IMR-90 (cell line): ENCODE measurements around the gene SMO. TPM values are rescaled to one million over a fixed set of nuclear protein-coding genes. Genes with fewer than 3 reads are reported as not detected.

Experiments
- ATAC-seq: fragments of 200-7000 bp; cut with Tn5 transposase; 2 replicates; pipeline ENCODE4 v1.9.1; 2020; ENCODE audit warnings: low read depth, mild to moderate bottlenecking, moderate library complexity
- BruUV-seq: library from RNA; stranded (reverse); fragments of 400-500 nt; replicated peaks from 2 replicates; lab custom pipeline; 2021; lab: Mats Ljungman, UMichigan
- CTCF ChIA-PET: fragments of 300-600 bp; formaldehyde crosslinking; extraction: SDS; loops from one replicate; lab custom pipeline; 2021; ENCODE audit warnings: antibody characterized with exemption; lab: Yijun Ruan, JAX
- POLR2A ChIA-PET: fragments of 300-600 bp; sonication (Branson Sonifier 250); formaldehyde crosslinking; loops from one replicate; lab custom pipeline; 2022; ENCODE audit warnings: antibody characterized with exemption; ENCODE audit not compliant: unreplicated experiment; lab: Charles Lee
- DNase-seq: peaks from one replicate; pipeline ENCODE4 v3.0.0; 2013
- H2AFZ ChIP-seq: replicated peaks from 2 replicates; pipeline ENCODE3; 2013; ENCODE audit warnings: low read length, mild to moderate bottlenecking; ENCODE audit not compliant: poor library complexity
- H2AK5ac ChIP-seq: 2 replicates; pipeline ENCODE4 v1.6.1; 2013; ENCODE audit warnings: low read depth, low read length, inconsistent platforms
- H2AK9ac ChIP-seq: replicated peaks from 2 replicates; pipeline ENCODE3; 2013; ENCODE audit warnings: mild to moderate bottlenecking, low read depth, low read length, moderate library complexity; ENCODE audit not compliant: poor library complexity
- H2BK120ac ChIP-seq: 2 replicates; pipeline ENCODE4 v1.6.1; 2013; ENCODE audit warnings: low read depth, low read length, inconsistent platforms
- H2BK15ac ChIP-seq: 3 replicates; pipeline ENCODE4 v1.6.1; 2013; ENCODE audit warnings: low read depth, low read length, inconsistent platforms
- H2BK20ac ChIP-seq: 2 replicates; pipeline ENCODE4 v1.6.1; 2013; ENCODE audit warnings: low read depth, mild to moderate bottlenecking, inconsistent platforms, low read length, moderate library complexity
- H2BK5ac ChIP-seq: 2 replicates; pipeline ENCODE4 v1.6.1; 2013; ENCODE audit warnings: mild to moderate bottlenecking, low read depth, low read length, inconsistent platforms; ENCODE audit not compliant: poor library complexity, severe bottlenecking
- H3K14ac ChIP-seq: replicated peaks from 2 replicates; pipeline ENCODE4 v1.6.1; 2013; ENCODE audit warnings: low read depth, low read length, inconsistent platforms
- H3K18ac ChIP-seq: 2 replicates; pipeline ENCODE4 v1.6.1; 2013; ENCODE audit warnings: low read depth, low read length, control low read depth
- H3K23ac ChIP-seq: 2 replicates; pipeline ENCODE4 v1.6.1; 2013; ENCODE audit warnings: low read depth, low read length, inconsistent platforms
- H3K27ac ChIP-seq: 2 replicates; pipeline ENCODE4 v1.5.1; 2013; ENCODE audit warnings: mild to moderate bottlenecking, control low read depth, low read length; ENCODE audit not compliant: insufficient read depth
- H3K27me3 ChIP-seq: 2 replicates; pipeline ENCODE4 v1.6.1; 2013; ENCODE audit warnings: low read length; ENCODE audit not compliant: control insufficient read depth, insufficient read depth
- H3K36me3 ChIP-seq: 2 replicates; pipeline ENCODE4 v1.6.1; 2013; ENCODE audit warnings: low read length, mixed read lengths; ENCODE audit not compliant: control insufficient read depth, insufficient read depth
- H3K4ac ChIP-seq: 2 replicates; pipeline ENCODE4 v1.6.1; 2013; ENCODE audit warnings: low read depth, low read length, inconsistent platforms
- H3K4me1 ChIP-seq: 2 replicates; pipeline ENCODE4 v1.6.1; 2013; ENCODE audit warnings: low read length, mixed read lengths; ENCODE audit not compliant: control insufficient read depth, insufficient read depth
- H3K4me2 ChIP-seq: 2 replicates; pipeline ENCODE4 v1.6.1; 2013; ENCODE audit warnings: low read depth, mild to moderate bottlenecking, control low read depth, low read length, moderate library complexity
- H3K4me3 ChIP-seq: 2 replicates; pipeline ENCODE4 v1.5.1; 2013; ENCODE audit warnings: low read depth, mild to moderate bottlenecking, control low read depth, low read length, moderate library complexity; ENCODE audit not compliant: insufficient read depth
- H3K56ac ChIP-seq: 2 replicates; pipeline ENCODE4 v1.6.1; 2013; ENCODE audit warnings: low read length, inconsistent platforms; ENCODE audit not compliant: insufficient read depth; ENCODE audit errors: extremely low read depth
- H3K79me1 ChIP-seq, 2 experiments: 2 replicates each; pipeline ENCODE4 v1.6.1; 2013; ENCODE audit warnings: low read length in 2 of 2, inconsistent platforms in 1 of 2, low read depth in 1 of 2
- H3K9ac ChIP-seq: 2 replicates; pipeline ENCODE4 v1.6.1; 2013; ENCODE audit warnings: low read depth, low read length, control low read depth
- H3K9me1 ChIP-seq: 2 replicates; pipeline ENCODE4 v1.6.1; 2013; ENCODE audit warnings: low read length, inconsistent platforms; ENCODE audit not compliant: insufficient read depth
- H3K9me3 ChIP-seq: 2 replicates; pipeline ENCODE4 v1.6.1; 2013; ENCODE audit warnings: low read length; ENCODE audit not compliant: control insufficient read depth, insufficient read depth
- H4K20me1 ChIP-seq: 2 replicates; pipeline ENCODE4 v1.6.1; 2013; ENCODE audit warnings: low read length, inconsistent platforms; ENCODE audit not compliant: insufficient read depth
- H4K5ac ChIP-seq: 2 replicates; pipeline ENCODE4 v1.6.1; 2013; ENCODE audit warnings: mild to moderate bottlenecking, low read depth, low read length, control low read depth
- H4K8ac ChIP-seq, 2 experiments: 2 replicates each; pipeline ENCODE4 v1.6.1; 2013; ENCODE audit warnings: low read depth in 2 of 2, low read length in 2 of 2, control low read depth in 1 of 2, inconsistent platforms in 1 of 2
- H4K91ac ChIP-seq: 2 replicates; pipeline ENCODE4 v1.6.1; 2013; ENCODE audit warnings: low read depth, low read length, inconsistent platforms; ENCODE audit not compliant: insufficient read depth
- BHLHE40 ChIP-seq: fragments of 150-350 bp; IDR thresholded peaks from 2 replicates; pipeline ENCODE4 v1.6.1; 2016; ENCODE audit warnings: mild to moderate bottlenecking, low read depth, low read length
- USF2 ChIP-seq: fragments of 150-350 bp; IDR thresholded peaks from 2 replicates; pipeline ENCODE4 v1.6.1; 2017; ENCODE audit warnings: mild to moderate bottlenecking, antibody characterized with exemption, low read length, low read depth
- WGBS, 2 experiments: methylation state at CpG; one replicate each; pipeline versions ENCODE4 v1.1.5 to v1.1.7; 2013; ENCODE audit warnings: missing lambda C conversion rate in 2 of 2; ENCODE audit not compliant: insufficient read length in 1 of 2; ENCODE audit errors: extremely low coverage in 2 of 2; 5-methylcytosine and 5-hydroxymethylcytosine counted together
- dilution Hi-C: fragments of 300-500 bp; cut with HindIII; formaldehyde crosslinking; loops from one replicate; pipeline ENCODE4 v1.14.3; 2018; ENCODE audit warnings: low sequenced_read_pairs; ENCODE audit not compliant: unreplicated experiment
- in situ Hi-C: fragments of 300-500 bp; cut with MboI; formaldehyde crosslinking; loops from 3 replicates; pipeline ENCODE4 v1.14.3; 2019; ENCODE audit warnings: low sequenced_read_pairs, inconsistent platforms, mixed read lengths
- intact Hi-C: fragments of 100-400 bp; cut with micrococcal nuclease; formaldehyde crosslinking; loops from 2 replicates; pipeline ENCODE4 v1.10.0; 2022
- polyA plus RNA-seq, 3 experiments: library from polyadenylated mRNA; depleted of rRNA; stranded (reverse); fragments of >200 nt; gene quantifications; 2 replicates each; pipeline ENCODE4 v1.2.3, GENCODE V29; 2012; ENCODE audit warnings: low replicate concordance in 1 of 3
- total RNA-seq: library from RNA; depleted of rRNA; stranded (reverse); fragments of >200 nt; gene quantifications from 2 replicates; pipeline ENCODE4 v1.2.3, GENCODE V29; 2012
- TF ChIP-seq, protein P1 (sequence below): conservative IDR thresholded peaks from 2 replicates; pipeline ENCODE4 v1.5.1; 2012; ENCODE audit warnings: mild to moderate bottlenecking, low read depth, low read length, improper control_type of control experiment

SMO gene
- total and polyA plus RNA-seq, 2 of the 4 experiments (the other 2 are of a cell fraction) = 18.5 to 24.7 TPM

DNA sequence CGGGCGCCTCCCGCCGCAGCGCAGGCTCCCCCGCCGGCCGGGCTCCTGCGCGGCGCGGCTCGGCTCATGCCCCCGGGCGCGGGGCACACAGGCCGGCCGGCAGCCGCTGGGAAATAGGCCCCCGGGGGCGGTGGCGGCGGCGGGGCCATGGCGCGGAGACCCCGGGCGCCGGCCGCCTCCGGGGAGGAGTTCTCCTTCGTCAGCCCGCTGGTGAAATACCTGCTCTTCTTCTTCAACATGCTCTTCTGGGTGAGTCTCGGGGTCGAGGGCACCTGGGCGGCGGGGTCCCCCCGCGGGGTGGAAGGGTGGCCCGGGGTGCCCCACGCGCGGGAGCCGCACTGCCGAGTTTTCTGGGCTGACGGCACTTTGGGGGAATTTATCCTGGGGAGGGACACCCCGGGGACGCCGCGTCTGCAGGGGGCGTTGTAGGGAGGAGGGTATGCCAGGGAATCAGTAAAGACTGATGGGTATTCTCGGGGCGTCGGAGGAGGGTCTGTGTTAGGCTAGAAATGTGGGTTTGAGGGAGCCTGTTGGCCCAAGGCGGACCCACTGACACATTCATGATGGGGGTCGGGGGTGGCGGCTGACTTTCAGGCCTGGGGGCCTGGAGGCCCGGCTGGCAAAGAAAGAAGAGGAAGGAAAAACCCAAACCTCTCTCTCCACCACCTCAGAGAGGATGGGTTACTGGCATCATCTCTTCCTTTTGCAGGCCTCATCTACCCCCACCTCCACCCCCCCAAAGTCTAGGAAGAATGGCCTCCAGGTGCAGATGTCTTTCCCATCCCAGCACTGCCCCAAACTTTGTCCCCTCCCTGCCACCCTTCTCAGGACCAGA, 43.4 kb upstream of the SMO start:
- H3K9ac ChIP-seq = no peak overlapping the region

More for the DNA sequence above, 43.4 kb upstream of the SMO start:
- Histone ChIP-seq H3K4me1 (no peaks in the 10 kb centered on the region), H3K4me2 (peak overlapping the region; percentile 39; the same call in 1 of the 2 replicates), H2BK20ac (no peak overlapping the region), H3K4me3 (peak overlapping the region; percentile 15), H2AK9ac (no peak overlapping the region), H2BK15ac (no peak overlapping the region), H3K9me1 (no peaks in the 10 kb centered on the region), H3K14ac (no peak overlapping the region), H3K4ac (no peak overlapping the region), H3K9me3 (0 out of 2 replicates have a peak, but pooled peaks cover 2% of the 10 kb centered on the region), H2BK120ac (no peak overlapping the region), H3K27me3 (peaks cover 75% of the 10 kb centered on the region), H3K36me3 (no peaks in the 10 kb centered on the region), H2AK5ac (no peak overlapping the region), H2AFZ (peak overlapping the region; percentile 76), H4K5ac (no peak overlapping the region), H3K79me1 (no peaks in the 10 kb centered on the region), H3K23ac (no peak overlapping the region), H2BK5ac (no peak overlapping the region), H3K27ac (no peak overlapping the region), H3K56ac (no peak overlapping the region), H4K91ac (no peak overlapping the region), H4K20me1 (no peaks in the 10 kb centered on the region), H3K18ac (no peak overlapping the region), H4K8ac (no peak overlapping the region)
- in situ Hi-C loops = no loop called here
- DNase-seq (no peak), ATAC-seq (no peak; the same call in 1 of the 2 replicates)
- no TSS peak for BruUV-seq
- dilution Hi-C loops = no loop called here
- ChIA-PET POLR2A (no interaction called here), CTCF (no interaction called here)
- 7% methylated on average over 20 of the region's 58 CpGs; no CpG with 5 or more reads in 1 of the 2 experiments for WGBS, 2 experiments
- TF ChIP-seq, protein P1, sequence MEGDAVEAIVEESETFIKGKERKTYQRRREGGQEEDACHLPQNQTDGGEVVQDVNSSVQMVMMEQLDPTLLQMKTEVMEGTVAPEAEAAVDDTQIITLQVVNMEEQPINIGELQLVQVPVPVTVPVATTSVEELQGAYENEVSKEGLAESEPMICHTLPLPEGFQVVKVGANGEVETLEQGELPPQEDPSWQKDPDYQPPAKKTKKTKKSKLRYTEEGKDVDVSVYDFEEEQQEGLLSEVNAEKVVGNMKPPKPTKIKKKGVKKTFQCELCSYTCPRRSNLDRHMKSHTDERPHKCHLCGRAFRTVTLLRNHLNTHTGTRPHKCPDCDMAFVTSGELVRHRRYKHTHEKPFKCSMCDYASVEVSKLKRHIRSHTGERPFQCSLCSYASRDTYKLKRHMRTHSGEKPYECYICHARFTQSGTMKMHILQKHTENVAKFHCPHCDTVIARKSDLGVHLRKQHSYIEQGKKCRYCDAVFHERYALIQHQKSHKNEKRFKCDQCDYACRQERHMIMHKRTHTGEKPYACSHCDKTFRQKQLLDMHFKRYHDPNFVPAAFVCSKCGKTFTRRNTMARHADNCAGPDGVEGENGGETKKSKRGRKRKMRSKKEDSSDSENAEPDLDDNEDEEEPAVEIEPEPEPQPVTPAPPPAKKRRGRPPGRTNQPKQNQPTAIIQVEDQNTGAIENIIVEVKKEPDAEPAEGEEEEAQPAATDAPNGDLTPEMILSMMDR = no peak
- TF ChIP-seq BHLHE40 (no peak), USF2 (no peak)
- intact Hi-C loops = no loop called here
